GM19324 (cell line): ENCODE measurements around the gene NEU2.
"Not testable (repeated sequence)": the region's sequence is repeated elsewhere in the genome, so short reads cannot be mapped to it uniquely, and the experiment has no call there.

ENCODE experiments used
- ATAC-seq: cut with Tn5 transposase; IDR thresholded peaks from one replicate; pipeline ENCODE4 v1.9.1; 2021; ENCODE audit warnings: mild to moderate bottlenecking, moderate library complexity; ENCODE audit not compliant: unreplicated experiment, low FRiP score

NEU2 gene

GRCh38 chr2:233033672-233034071, 1.2 kb downstream of the NEU2 start:
- ATAC-seq = no peak

GRCh38 chr2:233034091-233034882, 1.8 kb downstream of the NEU2 start:
- no peak for ATAC-seq

GRCh38 chr2:233035426-233036161, 3.1 kb downstream of the NEU2 start:
- ATAC-seq = no peak

- no peak for ATAC-seq
Measured at GRCh38 chr2:233036162-233036838, 3.8 kb downstream of the NEU2 start.

- no peak for ATAC-seq
Measured at GRCh38 chr2:233037078-233037477, 4.6 kb downstream of the NEU2 start.

GRCh38 chr2:233039212-233039845, 6.9 kb downstream of the NEU2 start:
- no peak for ATAC-seq

GRCh38 chr2:233039846-233040530, 7.5 kb downstream of the NEU2 start:
- ATAC-seq = no peak

- ATAC-seq = no peak
Measured at GRCh38 chr2:233040571-233040970, 8.1 kb downstream of the NEU2 start.

GRCh38 chr2:233041722-233042323, 9.4 kb downstream of the NEU2 start:
- ATAC-seq = no peak

- ATAC-seq = no peak
Measured at GRCh38 chr2:233042549-233042948, 10.1 kb downstream of the NEU2 start.

GRCh38 chr2:233044974-233045605, 12.6 kb downstream of the NEU2 start:
- ATAC-seq = no peak

GRCh38 chr2:233047206-233047605, 14.7 kb downstream of the NEU2 start:
- ATAC-seq = no peak

- no peak for ATAC-seq
Measured at GRCh38 chr2:233047667-233048066, 15.2 kb downstream of the NEU2 start.

- ATAC-seq = no peak
Measured at GRCh38 chr2:233048569-233049193, 16.2 kb downstream of the NEU2 start.

GRCh38 chr2:233049194-233049761, 16.8 kb downstream of the NEU2 start:
- ATAC-seq = no peak

- no peak for ATAC-seq
Measured at GRCh38 chr2:233051241-233052149, 19.0 kb downstream of the NEU2 start.

GRCh38 chr2:233052517-233052916, 20.0 kb downstream of the NEU2 start:
- ATAC-seq = not testable (repeated sequence)
